Thyroid gland (tissue), 4 donors: ENCODE results near the gene SLCO1B1. TPM values are rescaled to one million over a fixed set of nuclear protein-coding genes. Genes with fewer than 3 reads are reported as not detected.
"Not testable (repeated sequence)": the region's sequence is repeated elsewhere in the genome, so short reads cannot be mapped to it uniquely, and the experiment has no call there.

Source experiments
- DNase-seq, 2 donors: peaks; one replicate each; pipeline ENCODE4 v3.0.0-alpha.2; 2019
- H3K27ac ChIP-seq, 3 donors: fragments of 200-600 bp; sonication (generic); 1 replicate in 2 of 3; 2 replicates in 1 of 3; pipeline ENCODE4 v1.5.1; 2016 to 2019; ENCODE audit warnings: mild to moderate bottlenecking in 1 of 3, moderate library complexity in 1 of 3
- H3K27me3 ChIP-seq: fragments of 200-600 bp; sonication (generic); one replicate; pipeline ENCODE4 v1.5.1; 2019
- H3K36me3 ChIP-seq, 2 donors: fragments of 200-600 bp; sonication (generic); one replicate each; pipeline ENCODE4 v1.5.1; 2016 to 2019
- H3K4me1 ChIP-seq, 2 donors: fragments of 200-600 bp; sonication (generic); one replicate each; pipeline ENCODE4 v1.5.1; 2017 to 2019
- H3K4me3 ChIP-seq, 3 donors: fragments of 200-600 bp; sonication (generic); replicated peaks in 1 of 3; 1 replicate in 2 of 3; 2 replicates in 1 of 3; pipeline ENCODE4 v1.5.1; 2016; ENCODE audit warnings: mild to moderate bottlenecking in 1 of 3
- H3K9me3 ChIP-seq: fragments of 200-600 bp; sonication (generic); one replicate; pipeline ENCODE4 v1.5.1; 2017
- CTCF ChIP-seq, 6 experiments: fragments of 200-600 bp in 3 of 6; fragments of 450-650 bp in 3 of 6; sonication (generic) in 3 of 6; IDR thresholded peaks; one replicate each; pipeline ENCODE4 v1.5.1; 2016 to 2019; ENCODE audit warnings: antibody characterized with exemption in 6 of 6, mild to moderate bottlenecking in 2 of 6, inconsistent platforms in 1 of 6, moderate library complexity in 1 of 6
- POLR2A ChIP-seq, 2 donors: fragments of 450-650 bp; IDR thresholded peaks; one replicate each; pipeline ENCODE4 v1.6.1; 2017; ENCODE audit warnings: antibody characterized with exemption in 2 of 2, mild to moderate bottlenecking in 2 of 2, moderate library complexity in 1 of 2
- WGBS, 2 donors: methylation state at CpG; one replicate each; pipeline ENCODE4 v1.1.5; 2017; 5-methylcytosine and 5-hydroxymethylcytosine counted together
- intact Hi-C: fragments of 100-400 bp; cut with DNase I; formaldehyde crosslinking; loops from one replicate; pipeline ENCODE4 v1.15.1; 2023
- total RNA-seq, 4 donors: library from RNA; depleted of rRNA; stranded (reverse); fragments of >200 nt; gene quantifications; one replicate each; pipeline ENCODE4 v1.2.3, GENCODE V29; 2016

SLCO1B1 gene
- total RNA-seq, 4 donors from 2014 or later = not detected

GRCh38 chr12:21169878-21170472 lies 39.0 kb downstream of the SLCO1B1 start:
- Histone ChIP-seq H3K4me3 (no peak overlapping the region), H3K27ac (no peak overlapping the region), H3K36me3 (no peaks in the 10 kb centered on the region), H3K27me3 (no peaks in the 10 kb centered on the region), H3K4me1 (no peaks in the 10 kb centered on the region), H3K9me3 (no peaks in the 10 kb centered on the region)
- peak; percentile 5 to 6 for DNase-seq
- 32 to 36% methylated on average over 3 of the region's 3 CpGs for WGBS, 2 donors
- TF ChIP-seq CTCF (IDR thresholded peaks at IDR 0.05) = peak in 5 of 6 experiments; percentile 31 to 44 (median 41)
- no peak for TF ChIP-seq POLR2A (IDR thresholded peaks at IDR 0.05)
- intact Hi-C loops = no loop called here

GRCh38 chr12:21172079-21172478 lies 41.1 kb downstream of the SLCO1B1 start:
- WGBS, 2 donors = 94 to 98% methylated on average over 1 of the region's 1 CpG
- Histone ChIP-seq H3K27me3 (no peaks in the 10 kb centered on the region), H3K36me3 (no peaks in the 10 kb centered on the region), H3K4me3 (no peak overlapping the region), H3K27ac (no peak overlapping the region), H3K4me1 (no peaks in the 10 kb centered on the region), H3K9me3 (no peaks in the 10 kb centered on the region)
- DNase-seq = no peak
- TF ChIP-seq CTCF (IDR thresholded peaks at IDR 0.05) (no peak), POLR2A (IDR thresholded peaks at IDR 0.05) (no peak)
- intact Hi-C loops = no loop called here

- no peak for DNase-seq
- intact Hi-C loops = no loop called here
- no peaks in the 10 kb centered on the region for H3K4me1 ChIP-seq
- H3K9me3 ChIP-seq = no peaks in the 10 kb centered on the region
- TF ChIP-seq POLR2A (IDR thresholded peaks at IDR 0.05) (no peak), CTCF (IDR thresholded peaks at IDR 0.05) (no peak)
- H3K36me3 ChIP-seq = no peaks in the 10 kb centered on the region
- H3K4me3 ChIP-seq = no peak overlapping the region
- WGBS, 2 donors = 66 to 72% methylated on average over 3 of the region's 3 CpGs
- H3K27ac ChIP-seq = no peak overlapping the region
- H3K27me3 ChIP-seq = no peaks in the 10 kb centered on the region
Measured at GRCh38 chr12:21183721-21184275, 52.8 kb downstream of the SLCO1B1 start.

GRCh38 chr12:21190016-21190415 lies 59.0 kb downstream of the SLCO1B1 start:
- Histone ChIP-seq H3K9me3 (no peaks in the 10 kb centered on the region), H3K27me3 (no peaks in the 10 kb centered on the region), H3K4me1 (no peaks in the 10 kb centered on the region), H3K27ac (no peak overlapping the region), H3K36me3 (no peaks in the 10 kb centered on the region), H3K4me3 (no peak overlapping the region)
- no peak for DNase-seq
- TF ChIP-seq POLR2A (IDR thresholded peaks at IDR 0.05) (no peak), CTCF (IDR thresholded peaks at IDR 0.05) (no peak)
- intact Hi-C loops = no loop called here
- 80 to 84% methylated on average over 3 of the region's 3 CpGs for whole genome bisulfite sequencing, 2 donors

GRCh38 chr12:21214433-21214832 lies 83.4 kb downstream of the SLCO1B1 start:
- intact Hi-C loops, DNase-seq, H3K36me3 ChIP-seq, H3K4me1 ChIP-seq, H3K27me3 ChIP-seq, H3K4me3 ChIP-seq, H3K9me3 ChIP-seq, H3K27ac ChIP-seq: not testable (repeated sequence)
- WGBS, 2 donors = 84 to 91% methylated on average over 11 to 17 of the region's 19 CpGs
